Measurements from ENCODE around the gene ABCF2. TPM values are rescaled to one million over a fixed set of nuclear protein-coding genes. Genes with fewer than 3 reads are reported as not detected.

Gene ABCF2
- total and polyA plus RNA-seq, 2 donors (not counting 1 experiment from before 2014, with no cell fraction given), result 16.1 to 30.2 TPM

- Histone ChIP-seq H3K79me2 (ENCODE audit: control insufficient read depth, insufficient read depth, low read length) (peaks cover 33% of the 10 kb centered on the region), H3K9ac (ENCODE audit: low read length) (peak within 1 kb of the TSS; percentile 93), H3K4me1 (ENCODE audit: control insufficient read depth in 2 of 2, insufficient read depth in 2 of 2, low read length in 2 of 2) (peaks cover 22 to 30% of the 10 kb centered on the region in 2 donors), H3K36me3 (replicated peaks in 1 of 2; ENCODE audit: control extremely low read depth in 1 of 2, control insufficient read depth in 1 of 2, extremely low read depth in 1 of 2, insufficient read depth in 2 of 2, low read length in 1 of 2) (peaks cover 0 to 20% of the 10 kb centered on the region in 2 experiments), H3K4me2 (replicated peaks; ENCODE audit: low read depth, low read length, poor library complexity, severe bottlenecking) (peak within 1 kb of the TSS; percentile 99), H4K20me1 (ENCODE audit: control insufficient read depth, insufficient read depth, low read length, poor library complexity, severe bottlenecking) (peaks cover 28% of the 10 kb centered on the region), H3K4me3 (ENCODE audit: control extremely low read depth in 1 of 5, extremely low read depth in 1 of 5, insufficient read depth in 1 of 5, low read depth in 2 of 5, low read length in 4 of 5) (peak within 1 kb of the TSS; percentile 64 to 96 (median 93)), H2AFZ (ENCODE audit: insufficient read depth, low read depth, low read length, poor library complexity, severe bottlenecking) (peak within 1 kb of the TSS; percentile 86), H3K27me3 (replicated peaks in 1 of 4; ENCODE audit: control extremely low read depth in 1 of 4, control insufficient read depth in 3 of 4, insufficient read depth in 4 of 4, low read length in 3 of 4) (no peaks in the 10 kb centered on the region), H3K9me3 (ENCODE audit: control extremely low read depth in 1 of 3, control insufficient read depth in 2 of 3, insufficient read depth in 1 of 3, low read length in 2 of 3) (no peaks in the 10 kb centered on the region), H3K27ac (ENCODE audit: low read length in 2 of 2) (peak within 1 kb of the TSS; percentile 53 to 68)
- ChIA-PET CTCF (interaction anchor here (0.7 to 1.4 kb wide), 3 partner anchors 12 to 83 kb away, joined by 3 to 6 read pairs (median 4); no protein-coding TSS in a partner anchor), POLR2A (interaction anchor here (0.5 to 1.4 kb wide), 4 partner anchors 10 to 1697 kb away, joined by 3 to 8 read pairs (median 4); no protein-coding TSS in a partner anchor)
- WGBS (ENCODE audit: insufficient coverage), result 1% methylated on average over 79 of the region's 79 CpGs
- Mint-ChIP-seq H3K4me3 (peak within 1 kb of the TSS; percentile 99), H3K9me3 (ENCODE audit: insufficient read depth) (no peaks in the 10 kb centered on the region), H3K27me3 (no peaks in the 10 kb centered on the region), H3K27ac (peak within 1 kb of the TSS; percentile 97), H3K4me1 (peaks cover 43% of the 10 kb centered on the region)
- DNase-seq (peak; percentile 91), ATAC-seq (ENCODE audit: low read depth) (peak; percentile 94)
- intact Hi-C loops (cut with micrococcal nuclease), result loop anchor here (1.0 to 2.0 kb wide), 3 partner anchors 13 to 204 kb away; partner anchors contain the start of gene ABCB8
- TF ChIP-seq CTCF (IDR thresholded peaks at IDR 0.05) (no peak), EZH2 (IDR thresholded peaks at IDR 0.05; ENCODE audit: borderline replicate concordance, insufficient read depth, low read depth, low read length, poor library complexity, severe bottlenecking) (no peak)
These were observed 5.3 kb upstream of the ABCF2 start, which contains the start of gene CHPF2 for GRCh38 chr7:151232091-151232916. TSS of gene CHPF2 (plus strand) at chr7:151232483. CDS start at chr7:151234012, 1,529 bp downstream.

GRCh38 chr7:151231080-151231479 lies 4.1 kb upstream of the ABCF2 start:
- Mint-ChIP-seq H3K9me3 (ENCODE audit: insufficient read depth) (no peaks in the 10 kb centered on the region), H3K27me3 (no peaks in the 10 kb centered on the region), H3K4me3 (peak overlapping the region; percentile 99), H3K4me1 (peaks cover 53% of the 10 kb centered on the region), H3K27ac (peak overlapping the region; percentile 37)
- DNase-seq (no peak), ATAC-seq (ENCODE audit: low read depth) (no peak)
- H3K4me2 ChIP-seq (replicated peaks; ENCODE audit: low read depth, low read length, poor library complexity, severe bottlenecking), result no peak overlapping the region
- H3K36me3 ChIP-seq (replicated peaks in 1 of 2; ENCODE audit: control extremely low read depth in 1 of 2, control insufficient read depth in 1 of 2, extremely low read depth in 1 of 2, insufficient read depth in 2 of 2, low read length in 1 of 2), result peaks cover 0 to 11% of the 10 kb centered on the region in 2 experiments
- no CpG with 5 or more reads among the region's 1 CpG for WGBS (ENCODE audit: insufficient coverage)
- no peaks in the 10 kb centered on the region for H3K27me3 ChIP-seq (replicated peaks in 1 of 4; ENCODE audit: control extremely low read depth in 1 of 4, control insufficient read depth in 3 of 4, insufficient read depth in 4 of 4, low read length in 3 of 4)
- H3K79me2 ChIP-seq (ENCODE audit: control insufficient read depth, insufficient read depth, low read length), result peaks cover 43% of the 10 kb centered on the region
- no peak overlapping the region for H3K27ac ChIP-seq (ENCODE audit: low read length in 2 of 2)
- H3K4me1 ChIP-seq (ENCODE audit: control insufficient read depth in 2 of 2, insufficient read depth in 2 of 2, low read length in 2 of 2), result peaks cover 26 to 36% of the 10 kb centered on the region in 2 donors
- TF ChIP-seq CTCF (IDR thresholded peaks at IDR 0.05) (no peak), EZH2 (IDR thresholded peaks at IDR 0.05; ENCODE audit: borderline replicate concordance, insufficient read depth, low read depth, low read length, poor library complexity, severe bottlenecking) (no peak)
- no peak overlapping the region for H2AFZ ChIP-seq (ENCODE audit: insufficient read depth, low read depth, low read length, poor library complexity, severe bottlenecking)
- peaks cover 35% of the 10 kb centered on the region for H4K20me1 ChIP-seq (ENCODE audit: control insufficient read depth, insufficient read depth, low read length, poor library complexity, severe bottlenecking)
- no peak overlapping the region for H3K4me3 ChIP-seq (ENCODE audit: control extremely low read depth in 1 of 5, extremely low read depth in 1 of 5, insufficient read depth in 1 of 5, low read depth in 2 of 5, low read length in 4 of 5)
- POLR2A ChIA-PET, result no interaction called here
- H3K9me3 ChIP-seq (ENCODE audit: control extremely low read depth in 1 of 3, control insufficient read depth in 2 of 3, insufficient read depth in 1 of 3, low read length in 2 of 3), result no peaks in the 10 kb centered on the region
- CTCF ChIA-PET, result no interaction called here
- intact Hi-C loops (cut with micrococcal nuclease), result no loop called here
- H3K9ac ChIP-seq (ENCODE audit: low read length), result no peak overlapping the region
